A549 (cell line): ENCODE data around the gene KCNK7.

Source experiments
- CHD4 ChIP-seq: fragments of 200-600 bp; sonication (generic); IDR thresholded peaks from 2 replicates; pipeline ENCODE4 v1.6.1; 2016; ENCODE audit warnings: antibody characterized with exemption, mild to moderate bottlenecking, borderline replicate concordance
- EP300 ChIP-seq, 2 experiments: fragments of >200 bp; sonication (Bioruptor Twin); formaldehyde crosslinking; IDR thresholded peaks; 2 replicates in 1 of 2; 3 replicates in 1 of 2; pipeline ENCODE4 v1.6.1; 2016 to 2017
- ESRRA ChIP-seq: fragments of 150-350 bp; IDR thresholded peaks from 2 replicates; pipeline ENCODE4 v1.6.1; 2014; ENCODE audit warnings: mild to moderate bottlenecking, low read length, borderline replicate concordance
- KDM1A ChIP-seq: fragments of 200-600 bp; sonication (generic); IDR thresholded peaks from 2 replicates; pipeline ENCODE4 v1.6.1; 2016; ENCODE audit warnings: low read depth, mild to moderate bottlenecking
- MAZ ChIP-seq: fragments of 150-350 bp; IDR thresholded peaks from 2 replicates; pipeline ENCODE4 v1.6.1; 2014; ENCODE audit warnings: antibody characterized with exemption, low read depth, low read length, borderline replicate concordance
- POLR2A ChIP-seq: IDR thresholded peaks from 2 replicates; pipeline ENCODE4 v1.6.1; 2012; ENCODE audit warnings: mild to moderate bottlenecking, low read length
- TF ChIP-seq, protein P1 (sequence below): fragments of >200 bp; sonication (Bioruptor Twin); formaldehyde crosslinking; IDR thresholded peaks from 3 replicates; pipeline ENCODE4 v1.5.1; 2016
- TF ChIP-seq, protein P2 (sequence below): fragments of 250-450 bp; sonication (Bioruptor Pico); IDR thresholded peaks from 2 replicates; pipeline ENCODE4 v1.5.0; 2021; ENCODE audit warnings: mild to moderate bottlenecking, moderate library complexity, borderline replicate concordance
- TF ChIP-seq, protein P3 (sequence below): fragments of >200 bp; sonication (Bioruptor Twin); formaldehyde crosslinking; IDR thresholded peaks from 3 replicates; pipeline ENCODE4 v1.6.1; 2016

DNA sequence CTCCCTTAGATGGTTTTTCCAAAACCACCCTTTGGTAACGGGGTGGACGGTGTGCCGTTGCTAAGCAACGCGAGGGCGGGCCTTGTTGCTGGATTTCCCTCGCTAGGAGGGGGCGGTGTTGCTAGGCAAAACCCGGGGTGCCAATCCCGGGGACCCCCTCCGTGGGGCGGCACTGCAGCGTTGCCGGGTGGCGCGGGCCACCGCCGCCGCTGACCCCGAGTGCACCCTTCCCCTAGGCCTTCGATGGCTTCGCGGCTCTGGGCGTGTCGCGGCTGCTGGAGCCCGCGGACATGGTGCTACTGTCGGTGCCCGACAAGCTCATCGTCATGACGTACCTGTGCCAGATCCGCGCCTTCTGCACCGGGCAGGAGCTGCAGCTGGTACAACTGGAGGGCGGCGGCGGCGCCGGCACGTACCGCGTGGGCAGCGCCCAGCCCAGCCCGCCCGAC lies 10.9 kb downstream of the KCNK7 start:
- TF ChIP-seq, protein P1, sequence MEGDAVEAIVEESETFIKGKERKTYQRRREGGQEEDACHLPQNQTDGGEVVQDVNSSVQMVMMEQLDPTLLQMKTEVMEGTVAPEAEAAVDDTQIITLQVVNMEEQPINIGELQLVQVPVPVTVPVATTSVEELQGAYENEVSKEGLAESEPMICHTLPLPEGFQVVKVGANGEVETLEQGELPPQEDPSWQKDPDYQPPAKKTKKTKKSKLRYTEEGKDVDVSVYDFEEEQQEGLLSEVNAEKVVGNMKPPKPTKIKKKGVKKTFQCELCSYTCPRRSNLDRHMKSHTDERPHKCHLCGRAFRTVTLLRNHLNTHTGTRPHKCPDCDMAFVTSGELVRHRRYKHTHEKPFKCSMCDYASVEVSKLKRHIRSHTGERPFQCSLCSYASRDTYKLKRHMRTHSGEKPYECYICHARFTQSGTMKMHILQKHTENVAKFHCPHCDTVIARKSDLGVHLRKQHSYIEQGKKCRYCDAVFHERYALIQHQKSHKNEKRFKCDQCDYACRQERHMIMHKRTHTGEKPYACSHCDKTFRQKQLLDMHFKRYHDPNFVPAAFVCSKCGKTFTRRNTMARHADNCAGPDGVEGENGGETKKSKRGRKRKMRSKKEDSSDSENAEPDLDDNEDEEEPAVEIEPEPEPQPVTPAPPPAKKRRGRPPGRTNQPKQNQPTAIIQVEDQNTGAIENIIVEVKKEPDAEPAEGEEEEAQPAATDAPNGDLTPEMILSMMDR, result no peak
- no peak for TF ChIP-seq POLR2A
- TF ChIP-seq KDM1A, result no peak
- TF ChIP-seq, protein P2, sequence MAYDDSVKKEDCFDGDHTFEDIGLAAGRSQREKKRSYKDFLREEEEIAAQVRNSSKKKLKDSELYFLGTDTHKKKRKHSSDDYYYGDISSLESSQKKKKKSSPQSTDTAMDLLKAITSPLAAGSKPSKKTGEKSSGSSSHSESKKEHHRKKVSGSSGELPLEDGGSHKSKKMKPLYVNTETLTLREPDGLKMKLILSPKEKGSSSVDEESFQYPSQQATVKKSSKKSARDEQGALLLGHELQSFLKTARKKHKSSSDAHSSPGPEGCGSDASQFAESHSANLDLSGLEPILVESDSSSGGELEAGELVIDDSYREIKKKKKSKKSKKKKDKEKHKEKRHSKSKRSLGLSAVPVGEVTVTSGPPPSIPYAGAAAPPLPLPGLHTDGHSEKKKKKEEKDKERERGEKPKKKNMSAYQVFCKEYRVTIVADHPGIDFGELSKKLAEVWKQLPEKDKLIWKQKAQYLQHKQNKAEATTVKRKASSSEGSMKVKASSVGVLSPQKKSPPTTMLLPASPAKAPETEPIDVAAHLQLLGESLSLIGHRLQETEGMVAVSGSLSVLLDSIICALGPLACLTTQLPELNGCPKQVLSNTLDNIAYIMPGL, result no peak
- no peak for TF ChIP-seq EP300 (IDR thresholded peaks at IDR 0.05)
- TF ChIP-seq CHD4, result no peak
- no peak for TF ChIP-seq MAZ
- no peak for TF ChIP-seq ESRRA
- TF ChIP-seq, protein P3, sequence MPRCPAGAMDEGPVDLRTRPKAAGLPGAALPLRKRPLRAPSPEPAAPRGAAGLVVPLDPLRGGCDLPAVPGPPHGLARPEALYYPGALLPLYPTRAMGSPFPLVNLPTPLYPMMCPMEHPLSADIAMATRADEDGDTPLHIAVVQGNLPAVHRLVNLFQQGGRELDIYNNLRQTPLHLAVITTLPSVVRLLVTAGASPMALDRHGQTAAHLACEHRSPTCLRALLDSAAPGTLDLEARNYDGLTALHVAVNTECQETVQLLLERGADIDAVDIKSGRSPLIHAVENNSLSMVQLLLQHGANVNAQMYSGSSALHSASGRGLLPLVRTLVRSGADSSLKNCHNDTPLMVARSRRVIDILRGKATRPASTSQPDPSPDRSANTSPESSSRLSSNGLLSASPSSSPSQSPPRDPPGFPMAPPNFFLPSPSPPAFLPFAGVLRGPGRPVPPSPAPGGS, result no peak
